Measurements from ENCODE around the gene SLC11A2. TPM values are rescaled to one million over a fixed set of nuclear protein-coding genes. Genes with fewer than 3 reads are reported as not detected.
"Not testable (repeated sequence)": the region's sequence is repeated elsewhere in the genome, so short reads cannot be mapped to it uniquely, and the experiment has no call there.

The SLC11A2 gene
- total and polyA plus RNA-seq, 3 experiments from 2014 or later = 14.0 to 36.9 (median 35.2) TPM

DNA sequence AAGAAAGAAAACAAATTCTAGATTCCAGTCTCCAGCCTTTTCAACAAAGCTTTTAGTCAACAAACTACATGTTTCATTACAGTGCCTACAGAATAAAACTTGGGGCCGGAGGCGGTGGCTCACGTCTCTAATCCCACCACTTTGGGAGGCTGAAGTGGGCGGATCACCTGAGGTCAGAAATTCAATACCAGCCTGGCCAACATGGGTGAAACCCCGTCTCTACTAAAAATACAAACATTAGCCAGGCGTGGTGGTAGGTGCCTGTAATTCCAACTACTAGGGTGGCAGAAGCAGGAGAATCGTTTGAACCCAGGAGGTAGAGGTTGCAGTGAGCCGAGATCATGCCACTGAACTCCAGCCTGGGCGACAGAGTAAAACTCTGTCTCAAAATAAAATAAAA, 11.7 kb downstream of the SLC11A2 start:
- H3K9me3 ChIP-seq (ENCODE audit: low read length); H3K4me1 ChIP-seq (ENCODE audit: insufficient read depth, low read length); H3K27me3 Mint-ChIP-seq; H3K9me3 Mint-ChIP-seq; H3K27ac ChIP-seq (ENCODE audit: low read depth, low read length); POLR2A ChIA-PET; H3K4me3 ChIP-seq (ENCODE audit: low read length); H3K27me3 ChIP-seq (ENCODE audit: insufficient read depth, low read length, poor library complexity, severe bottlenecking); H3K4me3 Mint-ChIP-seq; CTCF ChIA-PET; H3K36me3 ChIP-seq (ENCODE audit: insufficient read depth, low read length); DNase-seq; H3K27ac Mint-ChIP-seq; H3K36me3 Mint-ChIP-seq: not testable (repeated sequence)
- peaks cover 15 to 46% (median 29%) of the 10 kb centered on the region in 3 donors for H3K4me1 Mint-ChIP-seq

DNA sequence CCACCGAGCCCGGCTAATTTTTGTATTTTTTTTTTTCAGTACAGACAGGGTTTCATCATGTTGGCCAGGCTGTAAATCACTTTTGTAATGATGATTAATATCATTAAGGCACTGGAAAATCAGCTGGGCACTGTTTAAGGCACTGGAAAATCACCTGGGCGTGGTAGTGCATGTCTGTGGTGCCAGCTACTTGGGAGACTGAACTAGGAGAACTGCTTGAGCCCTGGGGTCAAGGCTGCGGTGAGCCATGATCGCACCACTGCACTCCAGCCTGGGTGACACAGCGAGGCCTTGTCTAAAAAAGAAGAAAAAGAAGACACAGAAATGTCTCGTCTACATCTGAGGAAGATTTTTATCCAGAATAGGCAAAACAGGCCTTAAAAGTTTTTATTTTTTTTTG, 12.7 kb downstream of the SLC11A2 start:
- ChIA-PET POLR2A (no interaction called here), CTCF (no interaction called here)
- Histone ChIP-seq H3K9me3 (ENCODE audit: low read length) (no peaks in the 10 kb centered on the region), H3K27ac (ENCODE audit: low read depth, low read length) (no peak overlapping the region), H3K27me3 (ENCODE audit: insufficient read depth, low read length, poor library complexity, severe bottlenecking) (no peaks in the 10 kb centered on the region), H3K4me3 (ENCODE audit: low read length) (no peak overlapping the region), H3K36me3 (ENCODE audit: insufficient read depth, low read length) (no peaks in the 10 kb centered on the region), H3K4me1 (ENCODE audit: insufficient read depth, low read length) (peaks cover 15% of the 10 kb centered on the region)
- Mint-ChIP-seq H3K27ac (no peak overlapping the region), H3K27me3 (no peaks in the 10 kb centered on the region), H3K9me3 (no peaks in the 10 kb centered on the region), H3K36me3 (peaks cover 0 to 6% (median 1%) of the 10 kb centered on the region in 3 donors), H3K4me1 (peaks cover 20 to 48% (median 34%) of the 10 kb centered on the region in 3 donors), H3K4me3 (no peak overlapping the region)
- no peak for DNase-seq

DNA sequence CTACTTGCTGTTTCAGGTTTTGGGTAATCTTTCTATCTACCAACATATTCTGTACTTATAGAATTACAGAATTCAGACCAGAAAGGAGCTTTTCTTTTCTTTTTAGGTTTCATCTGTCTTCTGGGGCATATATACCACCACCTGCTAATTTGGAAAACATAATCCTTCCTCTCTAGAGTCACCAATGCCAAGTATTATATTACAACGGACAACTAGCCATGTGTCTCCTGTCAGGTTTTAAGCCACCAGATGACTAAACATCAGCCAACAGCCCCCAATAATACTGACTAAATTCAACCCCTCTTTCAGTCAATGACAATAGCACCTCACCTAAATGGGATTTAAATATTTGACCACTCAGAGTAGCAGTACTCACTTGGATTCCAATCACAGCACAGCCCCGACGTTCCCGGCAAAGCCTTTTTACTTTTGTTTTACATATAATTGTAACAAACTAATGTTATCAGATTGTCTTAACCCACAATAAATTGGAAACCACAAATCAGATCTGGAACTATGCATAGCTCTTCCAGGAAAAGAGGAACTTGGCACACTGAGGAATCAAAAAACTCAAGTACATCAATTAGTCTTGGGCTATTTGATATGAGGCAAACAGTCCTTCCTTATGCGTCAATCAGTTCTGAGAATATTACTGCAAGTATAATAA, 13.5 kb downstream of the SLC11A2 start:
- Mint-ChIP-seq H3K9me3 (no peaks in the 10 kb centered on the region), H3K4me3 (no peak overlapping the region), H3K27me3 (no peaks in the 10 kb centered on the region), H3K36me3 (peaks cover 0 to 12% (median 1%) of the 10 kb centered on the region in 3 donors), H3K4me1 (peaks cover 19 to 46% (median 34%) of the 10 kb centered on the region in 3 donors), H3K27ac (peak overlapping the region in 3 of 8 donors; percentile 6 to 36 (median 6))
- Histone ChIP-seq H3K4me1 (ENCODE audit: insufficient read depth, low read length) (peaks cover 18% of the 10 kb centered on the region), H3K27ac (ENCODE audit: low read depth, low read length) (no peak overlapping the region), H3K4me3 (ENCODE audit: low read length) (no peak overlapping the region), H3K27me3 (ENCODE audit: insufficient read depth, low read length, poor library complexity, severe bottlenecking) (no peaks in the 10 kb centered on the region), H3K36me3 (ENCODE audit: insufficient read depth, low read length) (no peaks in the 10 kb centered on the region), H3K9me3 (ENCODE audit: low read length) (no peaks in the 10 kb centered on the region)
- ChIA-PET POLR2A (interaction anchor here (1.3 kb wide), 1 partner anchor 14 kb away, joined by 3 read pairs; the partner anchor contains the start of gene SLC11A2), CTCF (no interaction called here)
- DNase-seq = no peak

- H3K36me3 Mint-ChIP-seq = peaks cover 2 to 18% (median 2%) of the 10 kb centered on the region in 3 donors
- POLR2A ChIA-PET = interaction anchor here (1.3 kb wide), 1 partner anchor 15 kb away, joined by 3 read pairs; the partner anchor contains the start of gene SLC11A2
- H3K27ac ChIP-seq (ENCODE audit: low read depth, low read length) = no peak overlapping the region
Measured at GRCh38 chr12:51011955-51012354, 14.2 kb downstream of the SLC11A2 start.

DNA sequence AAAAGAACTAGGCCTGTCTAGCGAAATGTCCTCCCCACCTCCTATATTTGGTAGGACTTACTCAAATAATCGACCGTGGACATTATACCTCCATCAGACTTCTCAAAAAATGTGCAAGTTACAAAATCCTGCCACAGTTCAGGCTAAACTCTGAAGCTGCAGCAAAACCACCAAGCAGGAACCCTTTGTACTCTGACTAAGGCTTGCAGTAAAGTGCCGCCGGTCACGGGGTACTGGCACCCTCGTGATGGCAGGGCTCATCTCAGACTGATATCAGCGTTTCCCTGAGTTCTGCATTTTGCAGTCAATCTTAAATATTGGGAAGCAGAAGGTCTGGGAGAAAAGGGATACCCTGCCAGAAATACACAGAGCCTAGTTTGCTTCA, 17.1 kb downstream of the SLC11A2 start:
- no peak overlapping the region for H3K4me3 ChIP-seq (ENCODE audit: low read length)
- H3K27ac ChIP-seq (ENCODE audit: low read depth, low read length) = no peak overlapping the region
- Mint-ChIP-seq H3K27ac (peak overlapping the region in 6 of 8 donors; percentile 40 to 76 (median 58)), H3K4me1 (peaks cover 15 to 37% (median 30%) of the 10 kb centered on the region in 3 donors), H3K9me3 (no peaks in the 10 kb centered on the region), H3K27me3 (no peaks in the 10 kb centered on the region), H3K36me3 (peaks cover 6 to 45% (median 14%) of the 10 kb centered on the region in 3 donors), H3K4me3 (peak overlapping the region in 1 of 7 donors; percentile 23)
- H3K36me3 ChIP-seq (ENCODE audit: insufficient read depth, low read length) = peaks cover 16% of the 10 kb centered on the region
- DNase-seq = peak in 3 of 5 donors; percentile 19 to 71 (median 55)
- ChIA-PET POLR2A (no interaction called here), CTCF (interaction anchor here (0.9 to 1.4 kb wide), 3 partner anchors 11 to 332 kb away, joined by 3 to 5 read pairs (median 3); no protein-coding TSS in a partner anchor)
- H3K9me3 ChIP-seq (ENCODE audit: low read length) = no peaks in the 10 kb centered on the region
- no peaks in the 10 kb centered on the region for H3K27me3 ChIP-seq (ENCODE audit: insufficient read depth, low read length, poor library complexity, severe bottlenecking)
- H3K4me1 ChIP-seq (ENCODE audit: insufficient read depth, low read length) = peaks cover 18% of the 10 kb centered on the region

More at GRCh38 chr12:51011955-51012354, 14.2 kb downstream of the SLC11A2 start:
- H3K9me3 Mint-ChIP-seq = no peaks in the 10 kb centered on the region
- CTCF ChIA-PET = interaction anchor here (0.6 kb wide), 1 partner anchor 258 kb away, joined by 3 read pairs; no protein-coding TSS in a partner anchor
- Histone ChIP-seq H3K9me3 (ENCODE audit: low read length) (no peaks in the 10 kb centered on the region), H3K4me1 (ENCODE audit: insufficient read depth, low read length) (peaks cover 18% of the 10 kb centered on the region), H3K4me3 (ENCODE audit: low read length) (no peak overlapping the region), H3K27me3 (ENCODE audit: insufficient read depth, low read length, poor library complexity, severe bottlenecking) (no peaks in the 10 kb centered on the region), H3K36me3 (ENCODE audit: insufficient read depth, low read length) (no peaks in the 10 kb centered on the region)
- no peak overlapping the region for H3K4me3 Mint-ChIP-seq
- H3K4me1 Mint-ChIP-seq = peaks cover 15 to 41% (median 30%) of the 10 kb centered on the region in 3 donors
- H3K27ac Mint-ChIP-seq = peak overlapping the region in 2 of 8 donors; percentile 17 to 21
- no peaks in the 10 kb centered on the region for H3K27me3 Mint-ChIP-seq
- DNase-seq = no peak

DNA sequence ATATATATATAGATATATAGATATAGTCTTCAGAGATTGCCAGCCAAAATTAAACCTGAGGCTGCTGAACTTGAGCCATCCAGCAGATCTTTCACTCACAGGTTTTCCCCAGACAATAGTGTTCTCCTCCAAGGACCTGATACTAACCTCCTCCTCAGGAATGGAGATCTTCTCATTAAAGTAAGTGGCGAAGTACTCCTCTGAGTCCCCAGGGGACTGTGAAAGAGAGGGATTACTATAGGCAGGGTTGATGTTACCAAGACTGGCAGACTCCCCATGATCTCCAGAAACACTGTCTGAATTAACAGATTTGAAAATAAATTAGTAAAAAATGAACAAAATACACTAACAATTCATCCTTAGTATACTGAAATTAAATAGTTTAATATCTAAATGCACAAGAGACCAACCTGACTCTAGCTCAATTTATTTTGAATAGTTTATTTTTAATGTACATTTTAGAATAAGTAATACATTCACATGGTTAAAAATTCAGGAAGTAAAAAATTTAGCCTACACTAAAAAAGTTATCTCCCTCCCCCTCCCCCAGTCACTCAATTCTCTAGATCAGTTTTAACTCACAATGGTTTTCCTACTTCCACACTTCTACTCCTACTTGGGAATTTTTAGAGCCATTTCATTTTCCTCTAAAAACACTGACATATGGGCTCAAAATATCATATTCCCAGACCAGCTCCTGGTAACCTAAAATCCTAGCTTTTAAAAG, 17.7 kb downstream of the SLC11A2 start:
- H3K4me1 ChIP-seq (ENCODE audit: insufficient read depth, low read length) = peaks cover 18% of the 10 kb centered on the region
- H3K27me3 Mint-ChIP-seq = no peaks in the 10 kb centered on the region
- no peaks in the 10 kb centered on the region for H3K9me3 Mint-ChIP-seq
- H3K27ac ChIP-seq (ENCODE audit: low read depth, low read length) = no peak overlapping the region
- peaks cover 15 to 36% (median 29%) of the 10 kb centered on the region in 3 donors for H3K4me1 Mint-ChIP-seq
- H3K4me3 Mint-ChIP-seq = peak overlapping the region in 1 of 7 donors; percentile 23
- H3K9me3 ChIP-seq (ENCODE audit: low read length) = no peaks in the 10 kb centered on the region
- peak overlapping the region in 6 of 8 donors; percentile 29 to 76 (median 58) for H3K27ac Mint-ChIP-seq
- CTCF ChIA-PET = interaction anchor here (0.9 to 1.4 kb wide), 3 partner anchors 11 to 333 kb away, joined by 3 to 5 read pairs (median 3); no protein-coding TSS in a partner anchor
- no peak for DNase-seq
- no peak overlapping the region for H3K4me3 ChIP-seq (ENCODE audit: low read length)
- H3K36me3 Mint-ChIP-seq = peaks cover 6 to 49% (median 16%) of the 10 kb centered on the region in 3 donors
- POLR2A ChIA-PET = interaction anchor here (0.6 kb wide), 1 partner anchor 61 kb away, joined by 7 read pairs; no protein-coding TSS in a partner anchor
- peaks cover 16% of the 10 kb centered on the region for H3K36me3 ChIP-seq (ENCODE audit: insufficient read depth, low read length)
- no peaks in the 10 kb centered on the region for H3K27me3 ChIP-seq (ENCODE audit: insufficient read depth, low read length, poor library complexity, severe bottlenecking)

GRCh38 chr12:51005671-51006070, 20.5 kb downstream of the SLC11A2 start:
- Histone ChIP-seq H3K27me3 (ENCODE audit: insufficient read depth, low read length, poor library complexity, severe bottlenecking) (no peaks in the 10 kb centered on the region), H3K4me1 (ENCODE audit: insufficient read depth, low read length) (peaks cover 17% of the 10 kb centered on the region), H3K36me3 (ENCODE audit: insufficient read depth, low read length) (peaks cover 16% of the 10 kb centered on the region), H3K9me3 (ENCODE audit: low read length) (no peaks in the 10 kb centered on the region), H3K4me3 (ENCODE audit: low read length) (no peak overlapping the region), H3K27ac (ENCODE audit: low read depth, low read length) (no peak overlapping the region)
- ChIA-PET CTCF (no interaction called here), POLR2A (no interaction called here)
- Mint-ChIP-seq H3K4me3 (no peak overlapping the region), H3K9me3 (no peaks in the 10 kb centered on the region), H3K27me3 (no peaks in the 10 kb centered on the region), H3K27ac (peak overlapping the region in 4 of 8 donors; percentile 15 to 73 (median 31)), H3K4me1 (peaks cover 8 to 14% (median 10%) of the 10 kb centered on the region in 3 donors), H3K36me3 (peaks cover 8 to 58% (median 16%) of the 10 kb centered on the region in 3 donors)
- no peak for DNase-seq

- Histone ChIP-seq H3K4me3 (ENCODE audit: low read length) (no peak overlapping the region), H3K4me1 (ENCODE audit: insufficient read depth, low read length) (peaks cover 14% of the 10 kb centered on the region), H3K27ac (ENCODE audit: low read depth, low read length) (no peak overlapping the region), H3K9me3 (ENCODE audit: low read length) (no peaks in the 10 kb centered on the region), H3K36me3 (ENCODE audit: insufficient read depth, low read length) (peaks cover 21% of the 10 kb centered on the region), H3K27me3 (ENCODE audit: insufficient read depth, low read length, poor library complexity, severe bottlenecking) (no peaks in the 10 kb centered on the region)
- H3K27me3 Mint-ChIP-seq = no peaks in the 10 kb centered on the region
- DNase-seq = no peak
- peak overlapping the region in 2 of 8 donors; percentile 15 to 24 for H3K27ac Mint-ChIP-seq
- peaks cover 8 to 64% (median 21%) of the 10 kb centered on the region in 3 donors for H3K36me3 Mint-ChIP-seq
- no peak overlapping the region for H3K4me3 Mint-ChIP-seq
- H3K9me3 Mint-ChIP-seq = no peaks in the 10 kb centered on the region
- H3K4me1 Mint-ChIP-seq = peaks cover 8 to 11% (median 10%) of the 10 kb centered on the region in 3 donors
- ChIA-PET POLR2A (no interaction called here), CTCF (no interaction called here)
Measured at GRCh38 chr12:51005030-51005429, 21.2 kb downstream of the SLC11A2 start.
